HG03342 (cell line): ENCODE results near the gene CYP2C18.
"Not testable (repeated sequence)": the region's sequence is repeated elsewhere in the genome, so short reads cannot be mapped to it uniquely, and the experiment has no call there.

ENCODE experiments used
- ATAC-seq: cut with Tn5 transposase; IDR thresholded peaks from one replicate; pipeline ENCODE4 v1.9.1; 2021; ENCODE audit warnings: mild to moderate bottlenecking, moderate library complexity; ENCODE audit not compliant: unreplicated experiment

The CYP2C18 gene

DNA sequence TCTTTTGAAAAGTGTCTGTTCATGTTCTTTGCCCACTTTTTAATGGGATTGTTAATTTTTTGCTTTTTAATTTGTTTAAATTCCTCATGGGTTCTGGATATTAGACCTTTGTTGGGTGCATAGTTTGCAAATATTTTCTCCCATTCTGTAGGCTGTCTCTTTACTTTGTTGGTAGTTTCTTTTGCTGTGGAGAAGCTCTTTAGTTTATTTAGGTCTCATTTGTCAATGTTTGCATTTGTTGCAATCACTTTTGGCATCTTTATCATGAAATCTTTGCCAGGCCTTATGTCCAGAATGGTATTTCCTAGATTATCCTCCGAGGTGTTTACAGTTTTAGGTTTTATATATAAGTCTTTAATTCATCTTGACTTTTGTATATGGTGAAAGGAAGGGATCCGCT lies 55.1 kb downstream of the CYP2C18 start:
- ATAC-seq = no peak

- ATAC-seq = no peak
These were observed 63.6 kb downstream of the CYP2C18 start for GRCh38 chr10:94747137-94747536.

DNA sequence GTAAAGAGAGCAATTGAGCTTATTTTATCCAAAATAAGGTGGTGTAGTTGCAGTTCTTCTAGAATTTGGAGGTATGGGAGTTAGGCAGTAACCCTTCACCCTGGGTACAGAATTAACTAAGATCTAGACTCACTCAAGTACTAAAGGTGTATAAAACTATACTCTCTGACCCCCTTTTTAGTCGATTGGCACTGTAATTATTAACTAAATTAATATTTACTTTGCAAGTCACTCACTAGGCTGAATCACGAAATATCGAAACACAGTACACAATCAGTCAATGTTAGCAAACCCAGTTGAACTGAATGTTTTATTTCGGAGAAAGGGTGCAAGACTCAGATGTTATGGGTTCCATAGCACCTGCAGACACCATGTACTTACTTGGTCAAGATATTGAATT lies 64.3 kb downstream of the CYP2C18 start:
- no peak for ATAC-seq

DNA sequence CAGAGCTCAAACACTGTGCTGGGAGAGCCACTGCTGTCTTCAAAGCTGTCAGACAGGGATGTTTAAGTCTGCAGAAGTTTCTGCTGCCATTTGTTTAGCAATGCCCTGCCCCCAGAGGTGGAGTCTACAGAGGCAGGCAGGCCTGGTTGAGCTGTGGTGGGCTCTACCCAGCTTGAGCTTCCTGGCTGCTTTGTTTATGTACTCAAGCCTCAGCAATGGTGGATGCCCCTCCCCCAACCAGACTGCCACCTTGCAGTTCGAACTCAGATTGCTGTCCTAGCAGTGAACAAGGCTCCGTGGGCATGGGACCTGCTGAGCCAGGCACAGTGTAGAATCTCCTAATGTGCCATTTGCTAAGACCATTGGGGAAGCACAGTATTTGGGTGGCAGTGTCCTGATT lies 74.4 kb downstream of the CYP2C18 start:
- no peak for ATAC-seq

DNA sequence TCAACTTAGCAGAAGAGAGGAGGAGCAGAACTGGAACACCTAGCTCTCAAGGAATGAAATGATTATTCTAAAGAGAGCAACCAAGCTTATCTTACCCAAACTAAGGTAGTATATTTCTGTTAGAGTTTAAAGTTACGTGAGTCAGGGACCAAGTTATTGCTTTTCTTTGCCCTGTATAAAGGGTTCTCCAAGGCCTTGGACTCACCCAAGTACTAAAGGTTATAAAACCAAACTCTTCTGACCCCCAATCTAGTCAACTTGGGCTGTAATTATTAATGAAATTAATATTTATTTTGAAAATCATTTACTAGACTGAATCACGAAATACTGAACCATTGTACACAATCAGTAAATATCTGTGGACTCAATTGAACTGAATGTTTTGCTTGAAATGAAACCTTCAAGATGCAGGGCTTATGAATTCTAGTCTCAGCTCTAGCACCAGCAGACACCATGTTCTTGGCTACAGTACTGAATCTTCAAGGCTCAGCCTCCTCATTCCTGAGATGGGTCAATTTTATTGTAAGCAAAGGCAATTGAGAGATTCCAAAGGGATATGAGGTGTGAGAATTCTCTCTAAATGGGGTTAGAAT lies 77.2 kb downstream of the CYP2C18 start:
- no peak for ATAC-seq

DNA sequence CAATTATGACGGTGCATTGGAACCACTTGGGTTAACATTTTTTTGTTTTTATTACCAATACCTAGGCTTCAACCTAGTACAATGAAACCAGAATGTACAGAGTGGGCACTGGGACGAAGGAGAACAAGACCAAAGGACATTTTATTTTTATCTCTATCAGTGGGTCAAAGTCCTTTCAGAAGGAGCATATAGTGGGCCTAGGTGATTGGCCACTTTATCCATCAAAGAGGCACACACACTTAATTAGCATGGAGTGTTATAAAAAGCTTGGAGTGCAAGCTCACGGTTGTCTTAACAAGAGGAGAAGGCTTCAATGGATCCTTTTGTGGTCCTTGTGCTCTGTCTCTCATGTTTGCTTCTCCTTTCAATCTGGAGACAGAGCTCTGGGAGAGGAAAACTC lies 78.9 kb downstream of the CYP2C18 start, which contains the start of gene CYP2C19:
Gene CYP2C19 (plus strand): TSS at position 289 of the 400 bp plus-strand sequence. CDS start 25 bp downstream, at position 314.
- no peak for ATAC-seq

DNA sequence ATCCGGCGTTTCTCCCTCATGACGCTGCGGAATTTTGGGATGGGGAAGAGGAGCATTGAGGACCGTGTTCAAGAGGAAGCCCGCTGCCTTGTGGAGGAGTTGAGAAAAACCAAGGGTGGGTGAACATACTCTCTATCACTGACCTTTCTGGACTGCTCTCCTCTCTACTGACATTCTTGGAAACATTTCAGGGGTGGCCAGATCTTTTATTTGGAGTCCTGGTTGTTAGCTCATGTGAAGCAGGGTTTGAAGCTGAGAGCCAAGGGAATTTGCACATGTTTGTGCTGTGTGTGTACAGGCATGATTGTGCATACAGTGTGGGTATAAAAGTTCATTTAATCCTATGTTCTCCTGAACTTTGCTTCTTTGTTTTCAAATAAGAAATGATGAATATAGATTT lies 91.9 kb downstream of the CYP2C18 start:
- not testable (repeated sequence) for ATAC-seq

DNA sequence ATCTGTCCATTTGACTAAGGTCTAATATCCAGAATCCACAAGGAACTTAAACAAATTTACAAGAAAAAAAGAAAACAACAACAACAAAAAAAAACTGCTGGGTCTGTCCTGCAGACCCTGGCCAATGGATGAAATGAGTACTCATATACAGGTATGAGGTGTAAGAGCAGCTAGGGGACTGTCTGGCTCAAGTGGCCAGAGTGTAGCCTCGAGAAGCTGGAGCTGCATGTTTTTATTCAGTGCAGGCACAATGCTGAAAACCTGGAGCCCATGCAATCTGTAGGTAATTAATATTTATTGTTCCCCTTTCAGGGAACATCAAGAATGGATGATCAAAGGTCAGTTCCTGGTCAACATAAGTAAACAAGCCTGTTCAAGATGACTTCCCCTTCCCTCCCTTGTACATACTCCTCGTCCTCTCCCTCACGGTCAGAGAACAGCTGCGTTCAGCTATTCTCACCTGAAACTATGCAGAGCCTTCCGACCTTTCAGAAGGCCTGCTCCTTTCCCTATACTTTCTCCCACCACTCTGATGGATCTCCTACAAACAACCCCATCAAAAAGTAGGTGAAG lies 94.4 kb downstream of the CYP2C18 start:
- no peak for ATAC-seq

- ATAC-seq = no peak
These were observed 97.3 kb downstream of the CYP2C18 start for GRCh38 chr10:94780844-94781243.

GRCh38 chr10:94784256-94784655 lies 100.7 kb downstream of the CYP2C18 start:
- ATAC-seq = no peak

GRCh38 chr10:94785211-94785610 lies 101.7 kb downstream of the CYP2C18 start:
- no peak for ATAC-seq
